ENCODE results near the gene PMFBP1.

- TF ChIP-seq, protein P1, sequence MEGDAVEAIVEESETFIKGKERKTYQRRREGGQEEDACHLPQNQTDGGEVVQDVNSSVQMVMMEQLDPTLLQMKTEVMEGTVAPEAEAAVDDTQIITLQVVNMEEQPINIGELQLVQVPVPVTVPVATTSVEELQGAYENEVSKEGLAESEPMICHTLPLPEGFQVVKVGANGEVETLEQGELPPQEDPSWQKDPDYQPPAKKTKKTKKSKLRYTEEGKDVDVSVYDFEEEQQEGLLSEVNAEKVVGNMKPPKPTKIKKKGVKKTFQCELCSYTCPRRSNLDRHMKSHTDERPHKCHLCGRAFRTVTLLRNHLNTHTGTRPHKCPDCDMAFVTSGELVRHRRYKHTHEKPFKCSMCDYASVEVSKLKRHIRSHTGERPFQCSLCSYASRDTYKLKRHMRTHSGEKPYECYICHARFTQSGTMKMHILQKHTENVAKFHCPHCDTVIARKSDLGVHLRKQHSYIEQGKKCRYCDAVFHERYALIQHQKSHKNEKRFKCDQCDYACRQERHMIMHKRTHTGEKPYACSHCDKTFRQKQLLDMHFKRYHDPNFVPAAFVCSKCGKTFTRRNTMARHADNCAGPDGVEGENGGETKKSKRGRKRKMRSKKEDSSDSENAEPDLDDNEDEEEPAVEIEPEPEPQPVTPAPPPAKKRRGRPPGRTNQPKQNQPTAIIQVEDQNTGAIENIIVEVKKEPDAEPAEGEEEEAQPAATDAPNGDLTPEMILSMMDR (IDR thresholded peaks at IDR 0.05) = no peak
- no peak for TF ChIP-seq POLR2A (IDR thresholded peaks at IDR 0.05)
Observed at GRCh38 chr16:72108353-72109102, 63.4 kb downstream of the PMFBP1 start.

Data from heart left ventricle (tissue), 13 donors.